GM12892 (cell line): Measurements from ENCODE around the gene ZNF282.

Experiments
- POLR2A ChIP-seq: IDR thresholded peaks from 2 replicates; pipeline ENCODE4 v1.6.1; 2011; ENCODE audit warnings: low read depth, low read length, control low read depth
- TAF1 ChIP-seq: IDR thresholded peaks from 2 replicates; pipeline ENCODE4 v1.6.1; 2011; ENCODE audit warnings: low read depth, mild to moderate bottlenecking, control low read depth, low read length, borderline replicate concordance

- no peak for TF ChIP-seq POLR2A
- TF ChIP-seq TAF1 = no peak
Observed at GRCh38 chr7:149188637-149189259, 6.6 kb upstream of the ZNF282 start.
